Erythroblast (primary cell): ENCODE data around the gene POLD1.
"Not testable (repeated sequence)": the region's sequence is repeated elsewhere in the genome, so short reads cannot be mapped to it uniquely, and the experiment has no call there.

Source experiments
- DNase-seq, 2 experiments: peaks; one replicate each; lab custom pipeline; 2025; lab: John Stamatoyannopoulos, UW
- GATA1 ChIP-seq: IDR thresholded peaks from 2 replicates; pipeline ENCODE4 v1.6.1; 2011; ENCODE audit warnings: low read depth, mild to moderate bottlenecking, control low read depth, low read length, moderate library complexity
- POLR2A ChIP-seq: IDR thresholded peaks from 2 replicates; pipeline ENCODE4 v1.6.1; 2011; ENCODE audit warnings: mild to moderate bottlenecking, low read length

POLD1 gene

GRCh38 chr19:50383852-50384684 is at the start of gene POLD1:
POLD1 (plus strand) TSS chr19:50384347; CDS start chr19:50398852, 14,505 bp downstream.
- peak; percentile 99 to 100 for DNase-seq
- TF ChIP-seq POLR2A: peak; percentile 92
- TF ChIP-seq GATA1: no peak

GRCh38 chr19:50334741-50335421 is 49.3 kb upstream of the POLD1 start:
- DNase-seq: no peak
- TF ChIP-seq POLR2A: no peak
- no peak for TF ChIP-seq GATA1

GRCh38 chr19:50337031-50337430 is 47.1 kb upstream of the POLD1 start:
- not testable (repeated sequence) for DNase-seq

- TF ChIP-seq GATA1 (no peak), POLR2A (no peak)
Observed at GRCh38 chr19:50340331-50340730, 43.8 kb upstream of the POLD1 start.

GRCh38 chr19:50341091-50341564 is 43.0 kb upstream of the POLD1 start:
- TF ChIP-seq GATA1 (no peak), POLR2A (no peak)
- no peak for DNase-seq

More at GRCh38 chr19:50340331-50340730, 43.8 kb upstream of the POLD1 start:
- no peak for DNase-seq

GRCh38 chr19:50344661-50345318 is 39.4 kb upstream of the POLD1 start:
- TF ChIP-seq GATA1 (no peak), POLR2A (no peak)
- DNase-seq: no peak

- DNase-seq: not testable (repeated sequence)
Observed at GRCh38 chr19:50347089-50347581, 37.0 kb upstream of the POLD1 start.

GRCh38 chr19:50349277-50350057 is 34.7 kb upstream of the POLD1 start:
- DNase-seq: no peak
- TF ChIP-seq POLR2A (no peak), GATA1 (no peak)

GRCh38 chr19:50352242-50352641 is 31.9 kb upstream of the POLD1 start:
- no peak for DNase-seq
- TF ChIP-seq POLR2A (no peak), GATA1 (no peak)

- not testable (repeated sequence) for DNase-seq
Observed at GRCh38 chr19:50353487-50353880, 30.7 kb upstream of the POLD1 start.

- TF ChIP-seq POLR2A: no peak
Observed at GRCh38 chr19:50356691-50357177, 27.4 kb upstream of the POLD1 start.

GRCh38 chr19:50357178-50358100 is 26.7 kb upstream of the POLD1 start:
- TF ChIP-seq GATA1: no peak
- peak; percentile 32 for TF ChIP-seq POLR2A
- DNase-seq: peak; percentile 57 to 76

More at GRCh38 chr19:50356691-50357177, 27.4 kb upstream of the POLD1 start:
- no peak for DNase-seq
